Astrocyte of the spinal cord (primary cell): ENCODE data around the gene PRKCE.

Source experiments
- DNase-seq: peaks from one replicate; pipeline ENCODE4 v3.0.0; 2011; ENCODE audit warnings: low read depth, low spot score
- H3K4me3 ChIP-seq: 2 replicates; pipeline ENCODE4 v1.5.1; 2011; ENCODE audit warnings: low read depth, mild to moderate bottlenecking, low read length, moderate library complexity
- CTCF ChIP-seq: IDR thresholded peaks from 2 replicates; pipeline ENCODE4 v1.5.1; 2012; ENCODE audit warnings: low read depth, mild to moderate bottlenecking, low read length, inconsistent platforms
- in situ Hi-C: cut with HindIII; loops from 2 replicates; pipeline ENCODE4 v1.10.0; 2017; ENCODE audit warnings: low sequenced_read_pairs

PRKCE gene

GRCh38 chr2:46067501-46068305, 416.2 kb downstream of the PRKCE start:
- DNase-seq: peak; percentile 95
- in situ Hi-C loops: no loop called here
- peak overlapping the region; percentile 1 for H3K4me3 ChIP-seq
- no peak for TF ChIP-seq CTCF

GRCh38 chr2:46068636-46069035, 417.2 kb downstream of the PRKCE start:
- in situ Hi-C loops: no loop called here
- no peak overlapping the region for H3K4me3 ChIP-seq
- no peak for TF ChIP-seq CTCF
- peak; percentile 72 for DNase-seq

GRCh38 chr2:46071074-46071473, 419.6 kb downstream of the PRKCE start:
- in situ Hi-C loops: no loop called here
- no peak overlapping the region for H3K4me3 ChIP-seq
- TF ChIP-seq CTCF: no peak
- no peak for DNase-seq

- peak; percentile 45 for DNase-seq
- H3K4me3 ChIP-seq: no peak overlapping the region
- no peak for TF ChIP-seq CTCF
- in situ Hi-C loops: no loop called here
These were observed 420.8 kb downstream of the PRKCE start for GRCh38 chr2:46072101-46072820.

- in situ Hi-C loops: no loop called here
- peak; percentile 97 for DNase-seq
- H3K4me3 ChIP-seq: peak overlapping the region; percentile 3
- no peak for TF ChIP-seq CTCF
These were observed 422.1 kb downstream of the PRKCE start for GRCh38 chr2:46073540-46074046.

- no peak for TF ChIP-seq CTCF
- DNase-seq: no peak
- no peak overlapping the region for H3K4me3 ChIP-seq
- in situ Hi-C loops: no loop called here
These were observed 423.0 kb downstream of the PRKCE start for GRCh38 chr2:46074501-46074900.
